LoVo (cell line): ENCODE measurements around the gene GCHFR.
A peak's percentile ranks its signal among the peaks of the same experiment; 100 is the strongest.

Source experiments
- DNase-seq: peaks from one replicate; pipeline ENCODE4 v3.0.0-alpha.2; 2016; ENCODE audit warnings: low spot score

Gene GCHFR

DNA sequence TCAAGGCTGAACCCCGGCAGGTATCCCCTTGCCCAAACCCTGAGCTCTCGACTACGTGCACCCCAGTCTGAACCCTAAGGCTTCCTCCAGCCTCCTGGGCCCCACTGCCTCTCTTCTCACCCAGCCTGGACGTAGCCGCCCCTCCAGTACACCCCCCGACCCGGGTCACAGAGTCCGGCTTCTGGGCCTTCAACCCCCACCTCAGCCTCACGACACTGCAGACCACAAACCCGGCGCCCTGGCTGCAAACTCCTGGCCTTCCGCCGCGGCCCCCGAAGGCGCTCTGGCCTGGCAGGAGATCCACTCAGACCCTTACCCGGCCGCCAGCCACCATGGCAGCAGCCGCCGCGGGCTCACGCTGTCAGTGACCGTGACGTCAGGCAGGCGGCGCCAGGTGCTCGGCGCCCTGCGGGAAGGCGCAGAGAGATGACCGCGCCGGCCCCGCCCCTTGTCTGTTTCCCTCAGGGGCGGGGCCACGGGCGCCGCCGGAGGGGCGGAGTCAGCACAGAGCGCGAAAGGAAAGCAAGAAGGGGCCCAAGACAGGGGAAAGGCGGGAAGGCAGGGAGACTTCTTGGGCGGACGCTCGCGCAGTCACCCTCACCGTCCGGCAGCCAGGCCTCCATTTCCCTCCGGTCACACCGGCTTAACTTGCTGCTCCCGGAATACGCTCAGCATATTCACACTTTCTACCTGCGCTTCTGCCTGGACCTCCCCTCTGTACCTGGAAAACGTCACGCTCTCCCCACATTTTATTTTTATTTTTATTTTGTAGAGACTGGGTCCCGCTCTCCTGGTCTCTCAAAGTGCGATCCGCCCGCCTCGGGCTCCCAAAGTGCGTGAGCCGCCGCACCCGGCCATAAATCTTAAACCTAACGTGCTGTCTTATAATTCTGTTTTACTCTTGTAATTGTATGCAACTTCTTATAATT lies 8.7 kb upstream of the GCHFR start, which contains the start of gene RMDN3:
TSS of gene RMDN3 (minus strand) at position 372 of the 929 bp plus-strand sequence. CDS start 471 bp downstream, outside the sequence.
- peak; percentile 99 for DNase-seq

DNA sequence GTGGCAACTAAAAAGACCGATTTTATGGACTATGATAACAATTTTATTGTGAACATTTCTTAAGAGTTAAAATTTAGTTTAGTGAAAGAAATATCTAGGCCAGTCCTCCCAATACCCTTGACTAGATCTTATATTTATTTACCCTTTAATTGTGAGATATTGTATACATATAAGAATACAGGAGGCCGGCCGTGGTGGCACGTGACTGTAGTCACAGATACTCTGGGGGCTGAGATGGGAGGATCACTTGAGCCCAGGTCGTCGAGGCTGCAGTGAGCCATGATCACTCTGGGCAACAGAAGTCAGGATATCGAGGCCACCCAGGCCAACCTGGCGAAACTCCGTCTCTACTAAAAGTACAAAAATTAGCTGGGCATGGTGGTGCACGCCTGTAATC lies 8.1 kb upstream of the GCHFR start:
- DNase-seq: no peak

DNA sequence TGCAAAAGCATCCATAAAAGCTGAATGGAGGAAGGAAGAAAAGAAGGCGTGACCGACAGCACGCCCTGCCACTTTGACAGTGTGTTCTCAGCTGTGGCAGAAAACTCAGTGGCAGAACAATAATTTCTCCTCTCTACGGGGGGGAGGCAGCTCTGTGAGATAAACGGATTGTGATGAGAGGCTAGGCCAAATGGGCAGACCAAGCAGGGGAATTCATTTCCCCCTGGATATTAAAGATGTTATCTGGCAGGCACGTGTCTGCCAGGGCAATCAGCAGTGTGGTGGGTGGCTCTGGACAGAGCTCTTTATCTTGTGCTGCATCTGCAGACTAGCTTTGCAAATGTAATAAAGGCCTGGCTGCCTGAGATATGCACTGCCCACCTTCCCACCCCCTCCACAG lies 6.9 kb upstream of the GCHFR start:
- no peak for DNase-seq

DNA sequence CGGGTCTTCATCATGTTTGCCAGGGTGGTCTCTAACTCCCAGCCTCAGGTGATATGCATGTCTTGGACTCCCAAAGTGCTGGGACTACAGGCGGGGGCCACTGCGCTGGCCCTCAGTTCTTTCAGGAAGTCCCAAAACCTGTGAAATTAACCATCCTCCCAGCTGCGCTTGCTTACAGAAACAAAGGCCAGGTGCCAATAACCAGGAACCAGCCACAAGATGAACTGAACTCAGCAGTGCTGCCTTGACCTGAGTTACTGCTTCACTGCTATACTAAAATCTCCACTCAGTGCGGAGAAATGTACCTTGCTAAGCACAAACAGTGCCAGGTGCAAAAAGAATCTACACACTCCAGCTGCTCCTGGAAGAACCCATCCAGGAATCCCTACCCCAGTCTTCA lies 3.9 kb upstream of the GCHFR start:
- no peak for DNase-seq

DNA sequence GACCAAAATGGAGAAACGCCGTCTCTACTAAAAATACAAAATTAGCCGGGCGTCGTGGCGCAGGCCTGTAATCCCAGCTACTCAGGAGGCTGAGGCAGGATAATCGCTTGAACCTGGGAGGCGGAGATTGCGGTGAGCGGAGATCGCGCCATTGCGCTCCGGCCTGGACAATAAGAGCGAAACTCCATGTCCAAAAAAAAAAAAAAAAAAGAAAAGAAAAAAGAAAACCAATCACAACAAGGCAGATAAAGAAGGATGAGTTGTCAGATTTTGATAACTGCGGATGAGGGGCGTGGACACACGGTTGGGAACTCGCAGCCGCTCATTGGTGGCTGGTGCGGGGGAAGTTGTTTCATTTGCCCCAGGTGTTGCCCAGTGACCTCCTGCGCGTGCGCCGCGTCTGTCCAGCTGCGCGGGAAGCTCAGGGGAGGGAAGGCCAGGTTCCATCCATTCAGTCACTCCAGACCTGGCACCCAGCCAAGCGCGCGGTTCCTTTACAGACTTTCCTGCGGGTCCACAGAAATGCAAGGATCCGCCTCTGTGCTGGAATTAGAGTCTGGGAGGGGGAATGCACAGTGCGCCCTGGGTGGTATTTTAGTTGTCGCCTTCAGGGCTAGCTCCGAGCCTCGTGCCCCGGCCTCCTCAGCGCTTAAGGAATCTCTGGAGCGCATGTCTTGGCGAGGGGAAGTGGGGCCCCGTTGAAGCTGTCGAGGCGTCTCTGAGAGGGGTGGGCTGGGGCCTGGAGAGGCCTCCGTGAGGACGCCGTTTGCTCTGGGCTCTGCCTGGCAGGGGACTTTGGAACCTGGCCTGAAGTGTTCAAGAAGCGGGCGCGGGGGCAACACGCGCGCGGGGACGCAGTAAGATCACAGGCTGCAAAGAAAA lies 708 bp upstream of the GCHFR start:
- DNase-seq: peak; percentile 85

DNA sequence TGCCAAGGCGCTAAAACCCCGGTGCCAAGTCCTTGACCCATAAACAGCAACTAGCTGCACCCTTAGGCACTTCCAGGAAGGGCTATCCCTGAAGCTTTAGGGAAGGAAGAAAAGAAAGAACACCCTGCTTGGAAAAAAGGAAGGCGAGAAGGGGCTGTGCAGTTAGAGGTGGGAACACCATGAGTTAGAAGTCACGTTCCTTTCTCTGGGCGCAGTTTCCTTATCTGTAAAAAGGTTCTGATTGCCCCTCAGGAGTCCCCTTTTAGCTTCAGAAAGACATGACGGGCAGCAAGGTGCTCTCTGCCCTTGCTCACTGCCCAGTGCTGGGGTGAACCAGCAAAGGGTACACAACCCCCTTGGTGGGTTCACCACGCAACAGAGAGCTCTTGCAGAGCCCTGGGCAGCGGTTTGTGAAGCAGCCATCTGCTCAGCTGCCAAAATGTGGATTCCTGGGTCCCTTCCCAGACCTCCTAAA lies 798 bp downstream of the GCHFR start:
- no peak for DNase-seq

DNA sequence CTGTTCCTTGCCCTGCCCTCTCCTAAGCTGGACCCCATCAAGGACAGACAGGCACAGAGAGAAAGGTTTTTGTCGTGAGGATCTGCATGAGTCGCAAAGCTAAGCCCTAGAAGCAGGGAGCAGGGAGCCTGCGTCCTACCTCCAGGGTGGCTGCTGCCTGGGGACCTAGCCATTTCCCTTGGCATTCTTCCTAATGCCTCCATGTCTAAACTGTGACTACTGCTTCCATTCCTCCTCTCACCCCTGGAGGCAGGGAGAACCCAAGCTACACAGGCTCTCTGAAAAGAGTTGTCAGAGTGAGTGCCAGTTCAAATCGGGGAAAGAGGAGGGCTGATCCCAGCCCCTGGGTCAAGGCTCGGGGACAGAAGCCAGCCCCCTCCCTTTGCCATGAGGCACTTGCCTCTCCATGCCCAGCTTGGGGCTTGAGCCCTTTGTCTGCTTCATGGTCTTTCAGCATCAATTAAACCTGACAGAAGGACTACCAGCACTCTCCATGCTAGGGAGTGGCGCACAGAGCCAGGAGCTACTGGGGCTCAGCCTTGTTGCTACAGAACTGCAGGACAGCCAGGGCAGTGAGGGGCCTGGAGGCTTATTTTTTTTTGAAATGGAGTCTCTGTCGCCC lies 2.4 kb downstream of the GCHFR start:
- DNase-seq: no peak

DNA sequence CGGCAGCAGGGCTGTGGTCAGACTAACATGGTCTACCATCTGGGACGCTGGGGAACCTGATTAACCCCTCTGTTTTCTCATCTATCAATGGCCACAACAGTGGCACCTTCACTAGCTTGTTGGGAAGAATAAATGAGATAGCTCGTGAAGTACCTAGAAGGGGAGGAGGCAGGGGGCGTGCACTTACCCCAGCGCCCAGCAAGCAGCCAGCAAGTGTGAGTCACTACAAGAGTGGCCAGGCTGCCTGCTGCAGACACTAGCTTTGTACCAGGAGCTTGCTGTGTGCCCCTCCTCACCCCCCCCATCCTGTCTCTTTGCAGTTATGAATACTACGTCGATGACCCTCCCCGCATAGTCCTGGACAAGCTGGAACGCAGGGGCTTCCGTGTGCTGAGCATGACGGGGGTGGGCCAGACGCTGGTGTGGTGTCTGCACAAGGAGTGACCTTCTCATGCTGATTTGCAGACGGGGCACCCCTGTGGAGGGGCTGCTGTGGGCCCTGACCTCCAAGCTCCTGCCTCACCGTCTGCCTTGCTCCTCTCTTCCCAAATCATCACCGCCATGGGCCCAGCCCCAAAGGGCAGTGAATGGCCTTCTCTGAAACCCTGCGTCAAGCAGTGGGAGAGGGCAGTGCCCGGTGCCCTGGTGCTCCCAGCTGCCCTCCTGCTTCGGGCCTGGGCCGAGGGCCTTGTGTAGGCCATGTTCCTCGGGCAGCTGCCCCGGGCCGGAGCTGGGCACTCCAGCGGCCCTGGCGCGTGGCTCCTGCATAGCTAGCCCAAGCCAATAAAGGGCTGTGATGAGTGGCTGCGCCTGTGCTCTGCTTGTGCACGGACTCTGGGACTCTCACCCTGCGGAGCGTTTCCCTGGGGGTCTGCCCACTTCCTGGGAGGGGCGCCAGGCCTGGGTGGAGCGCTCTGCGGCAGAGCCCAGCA lies 3.3 kb downstream of the GCHFR start:
- DNase-seq: peak; percentile 58

DNA sequence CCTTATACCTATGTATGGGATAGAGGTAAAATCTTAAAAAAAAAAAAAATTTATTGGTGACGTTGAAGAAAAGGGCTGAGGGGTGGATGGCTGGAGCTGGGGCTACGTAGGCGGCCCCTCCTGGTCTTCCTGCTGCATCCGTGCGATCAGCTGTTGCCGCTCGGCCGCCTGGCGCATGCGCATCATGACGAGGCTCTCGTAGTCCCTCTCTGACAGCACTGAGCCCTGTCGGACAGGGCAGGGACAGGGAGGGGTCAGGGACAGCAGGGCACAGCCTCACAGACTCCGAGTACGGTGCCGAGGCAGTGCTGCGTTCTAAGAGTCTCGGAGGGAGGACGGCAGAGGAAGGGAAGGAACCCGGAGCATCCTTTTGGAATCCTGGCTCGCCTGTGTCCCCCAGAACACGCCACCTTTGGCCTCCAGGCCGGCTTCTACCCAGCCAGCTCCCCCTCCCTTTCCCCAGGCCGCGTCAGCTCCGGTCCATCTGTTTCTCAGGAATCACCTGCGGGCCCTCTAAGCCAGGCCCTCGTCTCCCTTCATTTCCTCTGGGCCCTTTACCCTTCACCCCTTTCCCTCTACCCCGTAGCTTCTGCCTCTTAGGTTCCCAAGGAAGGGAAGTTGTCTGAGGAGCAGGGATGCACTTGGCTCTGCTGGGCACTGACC lies 4.1 kb downstream of the GCHFR start:
- no peak for DNase-seq

DNA sequence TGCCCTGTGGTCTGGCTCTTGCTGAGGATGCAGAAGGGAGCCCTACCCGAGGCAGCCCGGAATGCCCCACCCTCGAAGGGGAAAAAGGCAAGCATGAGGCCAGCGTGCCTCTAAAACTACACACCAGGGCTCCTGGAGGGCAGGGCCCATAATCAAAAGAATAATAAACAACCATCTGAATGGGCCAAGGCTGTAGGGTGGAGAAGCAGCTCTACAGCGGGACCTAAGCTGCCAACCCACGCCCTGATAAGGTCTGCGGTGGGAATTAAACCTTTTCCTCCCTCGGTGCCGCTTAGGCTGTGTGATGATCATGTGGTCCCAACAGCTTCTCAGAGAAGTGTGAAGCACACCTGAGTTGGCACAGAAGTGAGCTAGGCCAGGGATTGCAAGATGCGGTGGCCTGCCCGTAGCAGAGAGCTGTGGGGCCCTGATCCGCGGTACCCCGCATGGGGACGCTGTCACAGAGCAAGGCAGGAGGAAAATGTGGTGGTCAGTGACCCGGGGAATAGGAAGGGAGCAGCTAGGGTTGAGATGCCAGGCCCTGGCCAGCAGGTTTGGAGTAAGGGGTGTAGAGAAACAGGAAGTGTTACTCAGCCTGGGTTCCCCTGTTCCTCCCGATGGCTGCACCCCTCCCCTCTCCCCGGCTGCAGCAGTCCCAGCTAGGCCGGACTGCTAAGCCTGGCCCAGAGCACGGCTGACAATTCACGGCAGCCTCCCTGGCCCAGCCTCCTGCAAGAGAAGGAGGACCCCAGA lies 4.8 kb downstream of the GCHFR start:
- peak; percentile 53 for DNase-seq

DNA sequence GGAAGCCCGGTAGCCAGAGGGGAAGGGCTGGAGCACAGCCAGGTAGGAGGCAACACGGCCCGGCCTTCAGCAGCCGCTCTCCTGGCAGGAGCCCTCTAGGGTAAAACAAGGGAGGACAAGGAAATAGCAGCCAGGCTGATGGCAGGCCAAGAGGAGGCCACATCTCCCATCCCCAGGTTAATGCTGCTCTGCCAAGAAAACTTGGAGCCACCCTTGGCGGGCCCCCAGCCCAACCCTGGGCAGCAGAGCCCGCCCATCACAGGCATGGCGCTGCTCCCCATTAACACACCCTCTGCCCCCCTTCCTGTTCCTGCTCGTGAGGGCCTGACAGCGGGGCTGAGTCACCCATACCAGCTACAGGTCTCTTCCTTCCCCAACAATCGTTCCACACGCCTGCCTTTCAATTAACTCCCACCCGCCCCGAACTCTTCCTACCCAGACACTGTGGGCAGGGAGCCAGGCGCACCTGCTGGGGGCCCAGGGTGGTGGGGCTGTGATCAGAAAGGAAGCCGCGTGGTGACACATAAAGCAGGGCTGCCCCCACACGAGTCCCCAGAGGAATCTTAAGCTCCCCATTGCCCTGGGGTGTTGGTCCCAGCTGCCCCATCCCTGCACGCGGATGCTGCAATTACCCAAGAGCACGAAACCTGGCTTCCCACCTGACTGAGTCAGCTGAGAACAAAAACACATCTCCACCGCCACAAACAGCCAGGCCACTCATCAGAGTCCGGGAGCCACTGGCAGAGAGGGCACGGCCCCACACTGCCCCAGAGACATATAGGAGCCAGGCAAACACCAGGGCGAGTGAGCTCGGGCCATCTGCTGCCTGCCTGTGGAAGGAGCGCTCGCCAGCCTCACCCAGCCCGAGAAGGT lies 5.6 kb downstream of the GCHFR start, which contains the start of gene C15orf62:
TSS of gene C15orf62 (plus strand) at position 707 of the 873 bp plus-strand sequence. CDS start 516 bp downstream, outside the sequence.
- peak; percentile 94 for DNase-seq

DNA sequence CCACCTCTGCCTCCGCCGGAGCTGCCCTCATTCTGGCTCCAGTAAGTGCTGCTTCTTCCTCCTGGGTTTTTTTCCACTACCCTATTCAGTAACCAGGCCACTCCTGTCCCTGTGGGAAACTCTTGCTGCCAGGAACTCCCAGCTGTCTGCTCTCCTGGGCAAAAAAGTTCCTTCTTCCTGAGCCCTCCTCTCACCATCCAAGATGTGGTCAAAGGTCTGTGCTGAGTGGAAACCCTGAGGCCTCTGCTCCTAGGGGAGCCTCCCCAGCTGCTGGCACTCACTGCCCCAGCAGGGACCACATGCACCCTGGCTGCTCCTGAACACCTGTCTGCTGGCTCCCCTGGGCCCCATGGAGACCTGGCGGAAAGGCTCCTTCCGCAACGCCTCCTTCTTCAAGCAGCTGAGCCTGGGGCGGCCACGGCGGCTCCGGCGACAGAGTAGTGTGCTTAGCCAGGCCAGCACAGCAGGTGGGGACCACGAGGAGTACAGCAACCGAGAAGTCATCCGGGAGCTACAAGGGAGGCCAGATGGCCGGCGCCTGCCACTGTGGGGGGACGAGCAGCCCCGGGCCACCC lies 6.4 kb downstream of the GCHFR start:
- DNase-seq: no peak

DNA sequence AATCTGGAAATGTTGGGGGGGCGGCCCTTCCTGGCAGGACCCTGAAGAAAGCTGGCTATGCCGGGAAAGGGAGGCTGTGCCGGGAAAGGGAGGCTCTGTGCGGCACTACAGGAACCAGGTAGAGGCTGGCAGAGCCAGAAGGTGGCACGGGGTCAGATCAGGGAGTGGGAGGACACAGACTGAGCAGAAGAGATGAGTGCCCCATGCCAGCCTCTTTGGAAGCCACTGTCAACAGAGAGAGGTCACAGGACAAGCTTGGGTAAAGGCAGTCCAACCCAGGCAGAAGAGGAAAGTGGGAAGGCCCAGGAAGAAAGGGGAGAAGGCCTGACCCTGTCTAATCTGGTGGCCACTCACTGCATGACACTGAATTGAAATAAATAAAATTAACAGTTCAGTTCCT lies 7.4 kb downstream of the GCHFR start:
- DNase-seq: no peak

DNA sequence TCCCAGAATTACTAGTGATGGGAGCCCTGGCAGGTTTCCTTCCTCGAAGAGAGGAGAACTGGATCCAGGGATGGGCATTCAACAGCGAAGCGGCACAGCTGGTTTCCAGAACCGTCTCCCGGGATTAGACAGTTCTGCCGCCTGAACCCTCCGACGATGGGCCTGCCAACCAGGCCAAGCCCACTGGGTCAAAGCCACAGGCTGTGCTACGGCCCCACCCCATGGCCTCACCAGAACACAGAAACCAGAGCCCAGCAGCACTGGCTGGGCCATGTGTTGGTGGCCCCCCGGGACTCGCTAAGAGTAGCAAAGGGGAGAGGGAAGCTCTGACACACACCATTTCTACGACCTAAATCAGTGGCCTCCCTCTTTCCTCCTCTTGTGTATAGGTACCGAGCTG lies 8.1 kb downstream of the GCHFR start:
- DNase-seq: no peak

DNA sequence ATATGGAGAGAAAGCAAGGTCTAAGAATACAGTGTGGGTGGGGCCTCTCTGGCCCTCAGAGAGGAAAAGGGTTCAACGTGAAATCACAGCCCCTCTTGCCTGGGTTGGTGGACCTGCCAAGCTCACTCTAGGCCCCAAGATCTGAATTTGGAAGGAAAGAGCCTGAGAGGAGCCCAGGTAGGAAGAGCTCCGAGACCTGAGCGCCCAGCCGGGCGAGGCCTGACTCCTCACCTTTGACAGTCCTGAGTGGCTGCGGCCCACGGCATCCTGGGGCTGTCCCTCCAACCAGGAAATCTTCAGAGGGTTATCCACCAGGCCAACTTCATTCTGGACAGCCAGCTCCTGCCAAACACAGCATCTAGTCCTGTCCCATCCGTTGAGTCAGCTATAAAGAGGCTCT lies 9.6 kb downstream of the GCHFR start:
- no peak for DNase-seq

DNA sequence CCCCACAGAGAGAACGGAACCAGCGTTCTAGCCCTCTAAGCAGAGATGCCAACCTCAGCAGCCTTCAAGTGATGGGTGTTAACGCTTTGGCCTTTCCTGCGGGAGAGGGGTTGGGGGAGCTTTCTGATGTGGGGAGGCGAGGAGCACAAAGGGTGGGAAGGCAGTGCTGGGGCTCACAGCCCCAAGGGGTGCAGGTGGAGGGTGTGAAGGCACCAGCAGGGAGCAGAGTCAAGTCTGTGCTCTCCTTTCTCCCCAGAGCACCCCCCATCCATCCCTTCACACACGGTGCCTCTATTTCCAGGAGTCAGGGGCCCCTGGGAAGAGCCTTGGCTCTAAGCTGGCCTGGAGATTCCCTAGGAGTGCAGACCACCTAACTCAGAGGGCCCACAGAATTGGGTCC lies 10.0 kb downstream of the GCHFR start:
- no peak for DNase-seq

DNA sequence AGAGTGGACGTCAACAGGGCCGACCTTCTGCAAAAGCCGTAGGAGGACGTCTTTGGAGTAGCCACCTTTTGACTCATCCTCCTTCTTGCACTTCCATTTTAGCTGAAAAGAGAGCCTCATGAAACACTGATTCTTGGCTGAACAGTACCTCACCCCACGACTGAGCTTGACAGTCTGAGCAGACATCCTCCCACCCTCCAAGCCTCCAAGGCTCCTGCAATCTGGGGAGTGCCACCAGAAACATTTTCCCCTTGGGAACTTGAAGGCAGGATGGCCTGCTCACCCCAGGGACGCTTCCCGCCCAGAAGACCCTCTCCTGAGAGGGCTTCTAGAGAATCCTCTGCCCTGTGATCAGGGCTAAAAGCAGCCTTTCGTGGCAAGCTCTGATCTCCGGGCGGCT lies 11.1 kb downstream of the GCHFR start:
- DNase-seq: no peak
